Fibroblast of lung (primary cell): ENCODE measurements around the gene CHST8. TPM values are rescaled to one million over a fixed set of nuclear protein-coding genes. Genes with fewer than 3 reads are reported as not detected.

ENCODE experiments used
- DNase-seq, 2 donors: peaks; one replicate each; pipeline versions ENCODE4 v3.0.0 to v3.0.0-alpha.2; 2010; ENCODE audit warnings: low read depth in 2 of 2
- H2AFZ ChIP-seq: 2 replicates; pipeline ENCODE4 v1.5.1; 2012; ENCODE audit warnings: low read length, control low read depth, inconsistent platforms
- H3K27ac ChIP-seq: 2 replicates; pipeline ENCODE4 v1.5.1; 2011; ENCODE audit warnings: low read length, control low read depth; ENCODE audit not compliant: insufficient read depth
- H3K27me3 ChIP-seq: 2 replicates; pipeline ENCODE4 v1.5.1; 2011; ENCODE audit warnings: mild to moderate bottlenecking, low read length; ENCODE audit not compliant: control insufficient read depth, insufficient read depth
- H3K36me3 ChIP-seq: 2 replicates; pipeline ENCODE4 v1.5.1; 2011; ENCODE audit warnings: low read length; ENCODE audit not compliant: control insufficient read depth, insufficient read depth
- H3K4me1 ChIP-seq: 2 replicates; pipeline ENCODE4 v1.5.1; 2011; ENCODE audit warnings: low read length; ENCODE audit not compliant: control insufficient read depth, insufficient read depth; ENCODE audit errors: extremely low read depth
- H3K4me2 ChIP-seq: 2 replicates; pipeline ENCODE4 v1.5.1; 2011; ENCODE audit warnings: low read length, control low read depth; ENCODE audit not compliant: insufficient read depth; ENCODE audit errors: extremely low read depth
- H3K4me3 ChIP-seq, 4 experiments: fragments of 200-600 bp in 1 of 4; sonication (generic) in 1 of 4; replicated peaks in 1 of 4; 2 replicates each; pipeline ENCODE4 v1.5.1; 2011 to 2016; ENCODE audit warnings: low read length in 4 of 4, low read depth in 3 of 4, mild to moderate bottlenecking in 3 of 4, control low read depth in 2 of 4, inconsistent platforms in 1 of 4, mixed read lengths in 1 of 4; ENCODE audit not compliant: insufficient read depth in 1 of 4; ENCODE audit errors: control extremely low read depth in 1 of 4
- H3K79me2 ChIP-seq: 2 replicates; pipeline ENCODE4 v1.5.1; 2012; ENCODE audit warnings: mild to moderate bottlenecking, low read length, inconsistent platforms; ENCODE audit not compliant: control insufficient read depth, insufficient read depth
- H3K9ac ChIP-seq: 2 replicates; pipeline ENCODE4 v1.5.1; 2011; ENCODE audit warnings: mild to moderate bottlenecking, low read length, control low read depth; ENCODE audit not compliant: insufficient read depth
- H3K9me3 ChIP-seq: 2 replicates; pipeline ENCODE4 v1.5.1; 2012; ENCODE audit warnings: low read depth, low read length; ENCODE audit not compliant: control insufficient read depth, insufficient read depth
- H4K20me1 ChIP-seq: 2 replicates; pipeline ENCODE4 v1.5.1; 2011; ENCODE audit warnings: low read length; ENCODE audit not compliant: control insufficient read depth, insufficient read depth; ENCODE audit errors: extremely low read depth
- EZH2 ChIP-seq: IDR thresholded peaks from 2 replicates; pipeline ENCODE4 v1.5.1; 2012; ENCODE audit warnings: low read length, control low read depth, mild to moderate bottlenecking; ENCODE audit errors: missing control alignments
- polyA plus RNA-seq, 2 donors: library from polyadenylated mRNA; depleted of rRNA in 1 of 2; stranded (reverse) in 1 of 2; unstranded in 1 of 2; fragments of >200 nt; gene quantifications; 2 replicates each; pipeline ENCODE4 v1.2.1, GENCODE V29; 2011 to 2012; ENCODE audit warnings: missing spikeins in 1 of 2
- total RNA-seq: library from RNA; depleted of rRNA; stranded (reverse); fragments of >200 nt; gene quantifications from 2 replicates; pipeline ENCODE4 v1.2.1, GENCODE V29; 2014
- TF ChIP-seq, protein P1 (sequence below), 2 donors: IDR thresholded peaks in 1 of 2; conservative IDR thresholded peaks in 1 of 2; 1 replicate in 1 of 2; 2 replicates in 1 of 2; pipeline ENCODE4 v1.5.1; 2011 to 2012; ENCODE audit warnings: low read length in 2 of 2, control low read depth in 1 of 2, inconsistent platforms in 1 of 2, low read depth in 1 of 2, mild to moderate bottlenecking in 1 of 2

Gene CHST8
- total and polyA plus RNA-seq, 2 donors (not counting 1 experiment from before 2014, with no cell fraction given): not detected

GRCh38 chr19:33740811-33741396 is 119.2 kb downstream of the CHST8 start:
- peak; percentile 24 to 27 for DNase-seq
- Histone ChIP-seq H3K9me3 (no peaks in the 10 kb centered on the region), H3K4me3 (no peak overlapping the region), H3K36me3 (no peaks in the 10 kb centered on the region), H3K9ac (no peak overlapping the region), H3K4me1 (no peaks in the 10 kb centered on the region), H4K20me1 (no peaks in the 10 kb centered on the region), H3K27me3 (no peaks in the 10 kb centered on the region), H3K79me2 (no peaks in the 10 kb centered on the region), H3K4me2 (no peak overlapping the region), H2AFZ (no peak overlapping the region), H3K27ac (no peak overlapping the region)
- TF ChIP-seq EZH2: no peak
- TF ChIP-seq, protein P1, sequence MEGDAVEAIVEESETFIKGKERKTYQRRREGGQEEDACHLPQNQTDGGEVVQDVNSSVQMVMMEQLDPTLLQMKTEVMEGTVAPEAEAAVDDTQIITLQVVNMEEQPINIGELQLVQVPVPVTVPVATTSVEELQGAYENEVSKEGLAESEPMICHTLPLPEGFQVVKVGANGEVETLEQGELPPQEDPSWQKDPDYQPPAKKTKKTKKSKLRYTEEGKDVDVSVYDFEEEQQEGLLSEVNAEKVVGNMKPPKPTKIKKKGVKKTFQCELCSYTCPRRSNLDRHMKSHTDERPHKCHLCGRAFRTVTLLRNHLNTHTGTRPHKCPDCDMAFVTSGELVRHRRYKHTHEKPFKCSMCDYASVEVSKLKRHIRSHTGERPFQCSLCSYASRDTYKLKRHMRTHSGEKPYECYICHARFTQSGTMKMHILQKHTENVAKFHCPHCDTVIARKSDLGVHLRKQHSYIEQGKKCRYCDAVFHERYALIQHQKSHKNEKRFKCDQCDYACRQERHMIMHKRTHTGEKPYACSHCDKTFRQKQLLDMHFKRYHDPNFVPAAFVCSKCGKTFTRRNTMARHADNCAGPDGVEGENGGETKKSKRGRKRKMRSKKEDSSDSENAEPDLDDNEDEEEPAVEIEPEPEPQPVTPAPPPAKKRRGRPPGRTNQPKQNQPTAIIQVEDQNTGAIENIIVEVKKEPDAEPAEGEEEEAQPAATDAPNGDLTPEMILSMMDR (conservative IDR thresholded peaks at IDR 0.05 in 1 of 2, IDR thresholded peaks at IDR 0.05 in 1 of 2; ENCODE audit: low read depth in 1 of 2, low read length in 2 of 2): no peak

GRCh38 chr19:33745297-33745696 is 123.5 kb downstream of the CHST8 start:
- no peak overlapping the region for H3K9ac ChIP-seq
- H2AFZ ChIP-seq: no peak overlapping the region
- H3K36me3 ChIP-seq: no peaks in the 10 kb centered on the region
- no peaks in the 10 kb centered on the region for H3K79me2 ChIP-seq
- DNase-seq: no peak
- TF ChIP-seq, protein P1 (conservative IDR thresholded peaks at IDR 0.05 in 1 of 2, IDR thresholded peaks at IDR 0.05 in 1 of 2; ENCODE audit: low read depth in 1 of 2, low read length in 2 of 2): no peak
- TF ChIP-seq EZH2: no peak
- H3K27ac ChIP-seq: no peak overlapping the region
- no peak overlapping the region for H3K4me2 ChIP-seq
- H3K4me1 ChIP-seq: no peaks in the 10 kb centered on the region
- no peak overlapping the region for H3K4me3 ChIP-seq
- no peaks in the 10 kb centered on the region for H3K9me3 ChIP-seq
- no peaks in the 10 kb centered on the region for H3K27me3 ChIP-seq
- no peaks in the 10 kb centered on the region for H4K20me1 ChIP-seq

DNA sequence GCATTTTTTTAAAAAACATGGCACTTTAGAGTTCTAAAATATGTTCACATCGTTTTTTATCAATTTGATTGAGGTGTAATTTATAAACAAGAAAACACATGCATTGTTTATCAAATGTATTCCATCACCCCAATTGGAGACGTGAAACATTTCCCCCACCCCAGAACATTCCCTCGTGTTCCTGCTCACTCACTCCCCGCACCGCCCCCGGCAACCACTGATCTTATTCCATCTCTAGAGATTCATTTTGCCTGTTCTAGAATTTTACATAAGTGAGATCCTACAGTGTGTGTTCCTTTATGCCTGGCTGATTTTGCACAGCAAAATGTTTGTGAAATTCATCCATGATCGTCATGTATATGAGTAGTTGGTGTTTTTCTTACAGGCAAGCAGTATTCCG is 124.4 kb downstream of the CHST8 start:
- no peak for TF ChIP-seq EZH2
- TF ChIP-seq, protein P1 (conservative IDR thresholded peaks at IDR 0.05 in 1 of 2, IDR thresholded peaks at IDR 0.05 in 1 of 2; ENCODE audit: low read depth in 1 of 2, low read length in 2 of 2): no peak
- no peaks in the 10 kb centered on the region for H3K9me3 ChIP-seq
- no peaks in the 10 kb centered on the region for H3K4me1 ChIP-seq
- H3K9ac ChIP-seq: no peak overlapping the region
- H2AFZ ChIP-seq: no peak overlapping the region
- no peak overlapping the region for H3K4me2 ChIP-seq
- no peaks in the 10 kb centered on the region for H3K27me3 ChIP-seq
- H3K27ac ChIP-seq: no peak overlapping the region
- no peaks in the 10 kb centered on the region for H3K79me2 ChIP-seq
- no peak overlapping the region for H3K4me3 ChIP-seq
- DNase-seq: no peak
- H4K20me1 ChIP-seq: no peaks in the 10 kb centered on the region
- no peaks in the 10 kb centered on the region for H3K36me3 ChIP-seq
